ENCODE results near the gene DOCK2.
"Not testable (repeated sequence)": the region's sequence is repeated elsewhere in the genome, so short reads cannot be mapped to it uniquely, and the experiment has no call there.

The DOCK2 gene

GRCh38 chr5:169781420-169782345 is 144.6 kb downstream of the DOCK2 start:
- in situ Hi-C loops (cut with MboI; ENCODE audit: low sequenced_read_pairs): no loop called here

- in situ Hi-C loops (cut with MboI; ENCODE audit: low sequenced_read_pairs): no loop called here
These were observed 148.9 kb downstream of the DOCK2 start for GRCh38 chr5:169785771-169786618.

GRCh38 chr5:169788168-169788567 is 151.1 kb downstream of the DOCK2 start:
- in situ Hi-C loops (cut with MboI; ENCODE audit: low sequenced_read_pairs): no loop called here

GRCh38 chr5:169789417-169789940 is 152.4 kb downstream of the DOCK2 start:
- in situ Hi-C loops (cut with MboI; ENCODE audit: low sequenced_read_pairs): no loop called here

GRCh38 chr5:169791251-169791650 is 154.2 kb downstream of the DOCK2 start:
- in situ Hi-C loops (cut with MboI; ENCODE audit: low sequenced_read_pairs): no loop called here

GRCh38 chr5:169795338-169795737 is 158.3 kb downstream of the DOCK2 start:
- in situ Hi-C loops (cut with MboI; ENCODE audit: low sequenced_read_pairs): no loop called here

GRCh38 chr5:169796731-169797130 is 159.7 kb downstream of the DOCK2 start:
- in situ Hi-C loops (cut with MboI; ENCODE audit: low sequenced_read_pairs): no loop called here

GRCh38 chr5:169797577-169797976 is 160.5 kb downstream of the DOCK2 start:
- in situ Hi-C loops (cut with MboI; ENCODE audit: low sequenced_read_pairs): no loop called here

GRCh38 chr5:169798438-169798837 is 161.4 kb downstream of the DOCK2 start:
- in situ Hi-C loops (cut with MboI; ENCODE audit: low sequenced_read_pairs): no loop called here

GRCh38 chr5:169798906-169799660 is 162.0 kb downstream of the DOCK2 start:
- in situ Hi-C loops (cut with MboI; ENCODE audit: low sequenced_read_pairs): no loop called here

GRCh38 chr5:169801324-169801777 is 164.3 kb downstream of the DOCK2 start:
- in situ Hi-C loops (cut with MboI; ENCODE audit: low sequenced_read_pairs): no loop called here

- in situ Hi-C loops (cut with MboI; ENCODE audit: low sequenced_read_pairs): no loop called here
These were observed 164.7 kb downstream of the DOCK2 start for GRCh38 chr5:169801781-169802180.

- in situ Hi-C loops (cut with MboI; ENCODE audit: low sequenced_read_pairs): no loop called here
These were observed 166.3 kb downstream of the DOCK2 start for GRCh38 chr5:169803077-169803981.

- in situ Hi-C loops (cut with MboI; ENCODE audit: low sequenced_read_pairs): no loop called here
These were observed 167.8 kb downstream of the DOCK2 start for GRCh38 chr5:169804861-169805260.

- in situ Hi-C loops (cut with MboI; ENCODE audit: low sequenced_read_pairs): no loop called here
These were observed 168.5 kb downstream of the DOCK2 start for GRCh38 chr5:169805527-169805934.

GRCh38 chr5:169805937-169806700 is 169.0 kb downstream of the DOCK2 start:
- in situ Hi-C loops (cut with MboI; ENCODE audit: low sequenced_read_pairs): no loop called here

- in situ Hi-C loops (cut with MboI; ENCODE audit: low sequenced_read_pairs): no loop called here
These were observed 171.1 kb downstream of the DOCK2 start for GRCh38 chr5:169808118-169808581.

GRCh38 chr5:169808880-169809279 is 171.8 kb downstream of the DOCK2 start:
- in situ Hi-C loops (cut with MboI; ENCODE audit: low sequenced_read_pairs): not testable (repeated sequence)

GRCh38 chr5:169809281-169809680 is 172.2 kb downstream of the DOCK2 start:
- in situ Hi-C loops (cut with MboI; ENCODE audit: low sequenced_read_pairs): no loop called here

Data from HL-60/S4 treated with retinoic acid at 250 ng/mL for 4 days and 3 days (cell line).